Upper lobe of right lung (tissue), 1 donor: ENCODE data around the gene TGFBRAP1. TPM values are rescaled to one million over a fixed set of nuclear protein-coding genes. Genes with fewer than 3 reads are reported as not detected.

Experiments
- ATAC-seq: fragments of 200-7000 bp; cut with Tn5 transposase; one replicate; pipeline ENCODE4 v1.9.1; 2020; ENCODE audit warnings: mild to moderate bottlenecking, moderate library complexity
- DNase-seq: peaks from one replicate; pipeline ENCODE4 v3.0.0-alpha.2; 2020
- H3K27ac ChIP-seq: fragments of 200-600 bp; one replicate; pipeline ENCODE4 v1.8.0; 2022
- H3K27me3 ChIP-seq: fragments of 200-600 bp; one replicate; pipeline ENCODE4 v1.8.0; 2022; ENCODE audit warnings: mild to moderate bottlenecking
- H3K36me3 ChIP-seq: fragments of 200-600 bp; one replicate; pipeline ENCODE4 v1.8.0; 2022
- H3K4me1 ChIP-seq: fragments of 200-600 bp; one replicate; pipeline ENCODE4 v1.8.0; 2022
- H3K4me3 ChIP-seq: fragments of 200-600 bp; one replicate; pipeline ENCODE4 v1.8.0; 2022; ENCODE audit warnings: mild to moderate bottlenecking
- H3K9me3 ChIP-seq: fragments of 200-600 bp; one replicate; pipeline ENCODE4 v1.8.0; 2022
- CTCF ChIP-seq: fragments of 200-600 bp; IDR thresholded peaks from one replicate; pipeline ENCODE4 v1.8.0; 2022; ENCODE audit warnings: antibody characterized with exemption
- intact Hi-C: fragments of 100-400 bp; cut with DNase I; formaldehyde crosslinking; loops from one replicate; pipeline ENCODE4 v1.11.0; 2022
- long read RNA-seq: library from polyadenylated mRNA; unstranded; transcript quantifications from one replicate; pipeline ENCODE4 v2.0.0, GENCODE V29; 2021
- total RNA-seq: library from RNA; stranded (reverse); fragmentation: NEBNext Ultra II Directional; extraction: Animal tissue kit (Norgen Biotek cat#: 25700); gene quantifications from one replicate; pipeline ENCODE4 v1.2.1, GENCODE V29; 2021
- donor health status: DM: no; HTN: yes; CAD: no; lungs with severe emphysema.

Gene TGFBRAP1
- total RNA-seq, result 22.9 TPM
- long read RNA-seq, full-length matches to known transcripts, result 25 of 79 reads
- long read RNA-seq, partial matches to known transcripts, result 10 of 79 reads
- long read RNA-seq, other reads (novel, unspliced or antisense), result 44 of 79 reads

DNA sequence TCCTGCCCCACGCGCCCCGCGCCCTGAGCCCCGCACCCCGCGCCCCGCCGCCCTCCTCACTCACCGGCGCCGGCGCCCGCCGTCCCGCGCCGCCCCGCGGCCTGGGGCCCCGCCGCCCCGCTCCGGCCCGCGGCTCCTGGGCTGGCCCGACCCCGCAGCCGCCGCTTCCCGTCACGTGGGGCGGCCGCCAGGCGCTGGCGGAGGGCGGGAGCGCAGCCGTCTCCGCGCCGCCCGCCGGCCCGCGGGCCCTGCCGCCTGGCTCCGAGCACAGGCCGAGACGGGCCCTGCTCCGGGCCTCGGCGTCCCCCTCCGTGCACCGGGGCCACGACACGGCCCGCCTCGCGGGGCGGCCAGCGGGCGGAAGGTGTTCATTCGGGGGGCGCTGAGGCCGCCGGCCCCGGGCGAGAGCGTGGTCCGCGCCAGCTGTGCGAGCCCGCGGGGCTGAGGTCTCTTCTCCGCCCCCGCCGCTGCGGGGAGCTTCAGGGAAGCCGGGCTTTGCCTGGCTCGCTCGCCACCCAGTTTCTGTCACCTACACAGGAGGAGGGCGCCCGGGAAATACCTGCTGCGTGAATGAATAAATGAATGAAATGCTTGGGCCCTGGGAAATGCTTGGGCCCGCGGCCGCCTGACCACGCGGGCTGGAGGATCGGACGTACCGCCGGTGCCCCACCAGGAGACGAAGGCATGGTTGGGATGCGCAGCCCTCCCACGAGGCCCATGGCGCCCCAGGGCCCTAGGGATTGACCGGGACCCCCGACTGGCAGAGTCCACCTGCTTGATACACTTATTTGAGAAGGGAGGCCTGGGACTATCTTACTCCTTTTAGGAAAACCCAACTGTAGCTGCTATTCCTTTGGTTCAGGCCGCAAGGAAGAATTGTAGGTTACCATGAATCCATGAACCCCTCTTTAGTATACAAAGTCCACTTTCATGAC, at the start of gene TGFBRAP1:
TSS of gene TGFBRAP1 (minus strand) at position 175 of the 935 bp plus-strand sequence. CDS start 21,434 bp downstream, outside the sequence.
- ATAC-seq (peak; percentile 94), DNase-seq (peak; percentile 82)
- no peak for TF ChIP-seq CTCF
- H3K4me3 ChIP-seq, result peak within 1 kb of the TSS; percentile 62
- peaks cover 18% of the 10 kb centered on the region for H3K4me1 ChIP-seq
- peak within 1 kb of the TSS; percentile 80 for H3K27ac ChIP-seq
- no peaks in the 10 kb centered on the region for H3K36me3 ChIP-seq
- intact Hi-C loops, result no loop called here
- no peaks in the 10 kb centered on the region for H3K9me3 ChIP-seq
- no peaks in the 10 kb centered on the region for H3K27me3 ChIP-seq

DNA sequence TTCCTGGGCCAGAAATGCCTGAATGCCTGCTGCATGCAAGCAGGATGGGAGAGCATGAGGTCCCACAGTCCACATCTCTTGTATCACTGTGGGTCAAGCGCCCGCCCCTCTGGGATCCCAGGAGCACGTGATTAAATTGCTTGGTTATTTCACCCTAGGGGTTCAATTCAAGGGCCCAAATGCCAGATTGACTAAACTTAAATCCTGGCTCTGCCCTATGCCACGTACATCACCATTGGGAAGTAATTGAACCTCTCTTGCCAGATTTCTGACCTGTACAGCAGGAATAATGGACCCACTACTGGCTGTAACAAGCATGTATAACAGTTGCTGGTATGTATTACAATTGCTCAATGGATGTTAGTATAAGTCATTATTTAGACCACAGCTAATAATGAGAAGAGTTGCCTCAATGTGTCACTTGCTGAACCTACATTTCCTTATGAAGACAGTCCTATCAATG, 49.4 kb upstream of the TGFBRAP1 start:
- no peaks in the 10 kb centered on the region for H3K27me3 ChIP-seq
- no peak for DNase-seq
- H3K4me1 ChIP-seq, result peaks cover 10% of the 10 kb centered on the region
- ATAC-seq, result no peak
- intact Hi-C loops, result no loop called here
- no peak for TF ChIP-seq CTCF
- H3K9me3 ChIP-seq, result no peaks in the 10 kb centered on the region
- H3K4me3 ChIP-seq, result no peak overlapping the region
- H3K27ac ChIP-seq, result no peak overlapping the region
- no peaks in the 10 kb centered on the region for H3K36me3 ChIP-seq

DNA sequence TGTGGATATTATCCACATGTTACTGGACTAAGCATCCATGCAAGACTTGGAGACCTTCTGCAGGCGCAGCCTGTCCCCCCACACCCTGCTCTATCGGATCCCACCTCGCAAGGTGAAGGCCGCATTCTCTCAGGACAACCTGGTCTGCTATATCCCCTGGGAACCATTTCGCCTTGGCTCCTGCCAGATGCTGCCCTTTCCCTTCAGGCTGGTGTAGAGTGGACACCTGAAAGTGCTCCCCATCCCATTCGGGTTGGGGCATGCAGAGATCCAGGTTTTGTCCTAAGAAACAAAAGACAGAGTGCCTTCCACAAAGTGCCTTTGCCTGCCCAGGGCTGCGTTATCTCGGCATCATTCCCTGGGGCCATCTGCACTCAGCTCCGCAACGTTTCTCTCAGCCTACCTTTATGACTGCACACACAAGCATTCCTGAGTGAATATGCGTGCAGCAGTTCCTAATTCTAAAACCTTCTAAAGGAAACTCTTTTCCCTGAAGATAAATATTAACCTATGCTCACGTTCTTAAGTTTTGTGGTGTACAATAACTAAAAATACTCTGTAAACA, 48.8 kb upstream of the TGFBRAP1 start:
- DNase-seq (no peak), ATAC-seq (no peak)
- intact Hi-C loops, result no loop called here
- H3K4me3 ChIP-seq, result no peak overlapping the region
- H3K9me3 ChIP-seq, result no peaks in the 10 kb centered on the region
- H3K27ac ChIP-seq, result no peak overlapping the region
- H3K27me3 ChIP-seq, result no peaks in the 10 kb centered on the region
- peaks cover 15% of the 10 kb centered on the region for H3K4me1 ChIP-seq
- H3K36me3 ChIP-seq, result no peaks in the 10 kb centered on the region
- TF ChIP-seq CTCF, result no peak

DNA sequence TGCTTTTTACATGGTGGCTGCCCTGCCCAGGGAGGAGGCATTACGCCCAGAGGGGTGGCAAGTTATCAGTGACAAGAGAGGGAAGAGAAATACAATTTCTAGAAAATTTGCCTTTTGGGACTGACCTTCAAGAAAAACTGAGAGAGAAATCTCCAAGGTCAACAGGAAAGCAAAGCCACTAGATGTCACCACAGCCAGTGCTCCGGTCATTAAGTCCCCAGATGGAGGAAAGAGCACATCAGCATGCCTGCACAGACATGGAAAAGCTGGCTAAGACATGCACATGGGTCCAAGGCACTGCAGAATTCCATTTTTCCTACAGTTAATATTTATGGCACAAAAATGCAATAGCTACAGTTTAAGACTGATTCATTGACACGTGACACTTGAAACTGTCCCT, 48.3 kb upstream of the TGFBRAP1 start:
- Histone ChIP-seq H3K9me3 (no peaks in the 10 kb centered on the region), H3K27ac (no peak overlapping the region), H3K36me3 (no peaks in the 10 kb centered on the region), H3K4me1 (peaks cover 19% of the 10 kb centered on the region), H3K27me3 (no peaks in the 10 kb centered on the region), H3K4me3 (no peak overlapping the region)
- intact Hi-C loops, result no loop called here
- TF ChIP-seq CTCF, result no peak
- no peak for DNase-seq
- no peak for ATAC-seq

GRCh38 chr2:105376789-105377240, 47.3 kb upstream of the TGFBRAP1 start:
- ATAC-seq (no peak), DNase-seq (no peak)
- Histone ChIP-seq H3K4me3 (no peak overlapping the region), H3K36me3 (no peaks in the 10 kb centered on the region), H3K9me3 (no peaks in the 10 kb centered on the region), H3K4me1 (peaks cover 21% of the 10 kb centered on the region), H3K27me3 (no peaks in the 10 kb centered on the region), H3K27ac (no peak overlapping the region)
- intact Hi-C loops, result no loop called here
- TF ChIP-seq CTCF, result no peak
